HG02588 (cell line): ENCODE measurements around the gene PPP1R3A.

Experiments used
- ATAC-seq: cut with Tn5 transposase; IDR thresholded peaks from one replicate; pipeline ENCODE4 v1.9.1; 2021; ENCODE audit warnings: mild to moderate bottlenecking, moderate library complexity; ENCODE audit not compliant: unreplicated experiment

PPP1R3A gene

DNA sequence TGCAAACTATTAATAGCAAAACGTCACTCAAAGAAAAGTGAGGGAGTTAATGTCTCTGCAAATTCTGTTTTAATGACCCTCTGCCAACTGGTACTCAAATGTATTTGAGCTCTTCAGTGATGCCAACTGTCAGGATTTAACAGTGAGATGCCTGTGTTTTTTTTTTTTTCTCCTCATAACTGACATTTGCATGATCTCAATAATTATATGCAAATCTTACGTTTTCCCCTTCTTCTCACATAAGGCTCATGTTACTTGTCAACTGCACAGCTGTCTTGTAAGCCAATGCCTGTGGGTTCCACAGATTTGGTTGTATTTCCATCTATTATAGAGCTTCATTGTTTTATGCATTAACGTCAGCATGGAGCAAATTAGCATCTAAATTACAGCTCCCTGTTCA is 38.2 kb downstream of the PPP1R3A start:
- no peak for ATAC-seq

DNA sequence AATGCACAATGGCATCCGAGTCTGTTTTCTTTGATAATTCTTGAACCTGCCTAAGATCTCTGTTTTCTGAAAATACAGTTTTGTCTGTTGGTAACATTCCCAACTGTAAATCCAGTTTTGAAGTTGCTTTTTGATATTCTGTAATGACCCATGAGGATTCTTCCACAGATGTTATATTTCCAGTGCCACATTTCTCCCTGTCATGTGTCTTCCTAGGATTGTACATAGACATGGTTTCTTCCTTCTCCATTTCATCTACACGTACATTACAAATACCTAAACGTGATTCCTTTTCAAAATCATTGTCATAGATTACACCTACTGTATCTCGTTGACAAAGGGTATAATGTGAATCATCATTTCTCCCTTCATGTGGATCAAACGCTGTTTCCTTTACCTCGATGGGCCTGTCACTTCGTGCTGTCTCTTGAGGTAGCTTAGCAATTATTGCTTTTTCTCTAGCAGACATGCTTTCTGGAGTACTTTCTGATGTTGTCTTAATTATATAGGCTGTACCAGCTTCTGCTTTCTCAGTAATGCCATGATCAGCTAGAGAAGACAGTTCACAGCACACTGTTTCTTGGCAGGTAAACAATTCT is 40.3 kb downstream of the PPP1R3A start:
- ATAC-seq = no peak

DNA sequence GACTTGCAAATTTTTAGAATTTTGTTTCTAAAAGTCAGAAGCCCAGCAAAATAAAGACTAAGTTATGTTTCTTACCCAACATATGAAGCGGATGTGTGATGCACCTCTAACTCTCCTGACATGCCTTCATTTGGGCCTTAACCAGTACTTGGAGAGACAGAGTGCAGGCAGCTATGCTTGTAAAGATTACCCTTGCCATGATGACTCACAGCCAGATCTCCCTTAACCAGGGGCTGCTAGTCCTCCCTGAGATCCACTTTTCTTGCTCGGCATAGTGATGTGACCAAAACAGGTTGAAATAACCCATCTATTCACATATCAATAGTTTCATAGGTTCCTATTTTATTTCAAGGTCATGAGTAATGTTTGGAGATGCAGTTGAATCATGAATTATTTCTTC is 43.6 kb downstream of the PPP1R3A start:
- no peak for ATAC-seq

DNA sequence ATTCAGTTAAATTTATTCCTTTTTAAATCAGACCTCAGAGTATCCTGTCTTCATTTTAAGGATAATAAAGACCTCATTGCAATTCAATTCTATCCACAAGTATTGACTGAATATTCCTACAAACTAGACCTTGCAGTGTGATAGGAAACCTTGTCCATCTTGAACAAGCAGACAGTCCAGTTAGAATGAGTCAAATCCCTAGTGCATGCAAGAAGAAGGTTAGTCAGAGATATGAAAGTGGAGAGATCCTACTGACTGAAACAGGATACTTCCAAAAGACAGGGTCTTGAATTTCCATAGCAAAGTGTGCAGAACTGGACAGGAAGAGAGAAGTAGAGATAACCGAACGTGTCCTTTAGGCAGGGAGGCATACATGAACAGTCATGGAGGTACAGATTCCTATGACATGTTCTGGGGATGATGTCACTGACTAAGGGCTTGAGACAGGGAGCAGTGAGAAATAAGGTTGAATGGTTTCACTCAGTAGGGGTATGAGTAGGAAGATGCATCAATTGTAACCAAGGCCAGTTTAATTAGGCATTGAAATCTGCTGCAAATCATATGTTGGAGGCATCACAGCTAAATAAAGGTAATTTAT is 45.2 kb downstream of the PPP1R3A start:
- no peak for ATAC-seq

DNA sequence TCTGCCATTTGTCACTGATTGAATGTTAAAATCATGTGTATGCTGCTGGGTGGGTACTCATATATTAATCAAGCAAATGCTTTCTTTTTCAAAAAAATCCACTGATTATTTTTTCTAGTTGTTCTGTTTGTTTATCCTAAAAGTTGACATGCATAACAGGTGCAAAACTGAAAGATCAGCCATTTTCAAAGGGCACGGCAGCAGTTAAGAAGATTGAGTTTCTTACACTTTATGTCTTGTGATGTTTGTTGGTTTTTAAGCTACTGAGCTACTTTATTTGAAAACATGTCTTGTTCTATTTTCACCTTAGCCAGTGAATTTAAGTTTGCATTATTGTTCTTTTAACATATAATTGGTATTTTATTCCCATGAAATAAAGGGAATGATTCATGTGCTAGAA is 45.8 kb downstream of the PPP1R3A start:
- no peak for ATAC-seq

DNA sequence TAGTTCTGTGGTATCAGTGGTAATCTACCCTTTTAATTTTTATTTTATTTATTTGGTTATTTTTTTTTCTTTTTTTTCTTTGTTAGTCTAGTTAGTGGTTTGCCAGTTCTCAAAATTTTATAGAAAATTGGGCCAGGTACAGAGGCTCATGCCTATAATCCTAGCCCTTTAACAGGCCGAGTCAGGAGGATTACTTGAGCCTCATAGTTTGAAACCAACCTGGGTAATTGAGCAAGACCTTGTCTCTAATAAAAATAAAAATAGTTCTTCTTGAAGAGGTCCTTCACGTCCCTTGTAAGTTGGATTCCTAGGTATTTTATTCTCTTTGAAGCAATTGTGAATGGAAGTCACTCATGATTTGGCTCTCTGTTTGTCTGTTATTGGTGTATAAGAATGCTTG is 51.5 kb downstream of the PPP1R3A start:
- no peak for ATAC-seq

DNA sequence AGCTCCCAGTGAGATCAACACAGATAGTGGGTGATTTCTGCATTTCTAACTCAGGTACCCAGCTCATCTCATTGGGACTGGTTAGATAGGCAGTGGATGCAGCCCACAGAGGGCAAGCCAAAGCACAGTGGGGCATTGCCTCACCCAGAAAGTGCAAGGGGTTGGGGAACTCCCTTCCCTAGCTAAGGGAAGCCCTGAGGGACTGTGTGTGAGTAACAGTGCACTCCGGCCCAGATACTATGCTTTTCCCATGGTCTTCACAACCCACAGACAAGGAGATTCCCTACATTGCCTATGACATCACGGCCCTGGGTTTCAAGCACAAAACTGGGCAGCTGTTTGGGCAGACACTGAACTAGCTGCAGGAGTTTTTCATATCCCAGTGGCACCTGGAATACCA is 62.8 kb downstream of the PPP1R3A start:
- no peak for ATAC-seq

DNA sequence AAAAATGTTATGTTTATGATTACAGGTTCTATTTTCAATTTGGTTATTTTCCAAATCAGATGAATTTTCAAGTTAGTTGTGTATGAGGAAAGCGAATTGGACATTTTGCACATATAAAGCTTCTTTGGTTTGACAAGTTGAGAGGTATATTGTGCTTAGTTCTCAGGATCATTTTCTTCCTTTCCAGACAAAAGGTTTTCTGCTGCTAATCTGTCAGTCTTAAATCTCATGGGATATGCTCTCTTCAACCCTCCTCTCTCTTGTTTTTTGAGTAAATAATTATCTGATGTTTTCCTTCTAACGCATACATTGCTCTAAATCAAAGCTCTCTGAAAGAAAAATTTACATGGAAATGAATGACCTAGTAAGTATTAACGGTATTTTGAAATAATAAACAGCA is 77.9 kb downstream of the PPP1R3A start:
- ATAC-seq = no peak

DNA sequence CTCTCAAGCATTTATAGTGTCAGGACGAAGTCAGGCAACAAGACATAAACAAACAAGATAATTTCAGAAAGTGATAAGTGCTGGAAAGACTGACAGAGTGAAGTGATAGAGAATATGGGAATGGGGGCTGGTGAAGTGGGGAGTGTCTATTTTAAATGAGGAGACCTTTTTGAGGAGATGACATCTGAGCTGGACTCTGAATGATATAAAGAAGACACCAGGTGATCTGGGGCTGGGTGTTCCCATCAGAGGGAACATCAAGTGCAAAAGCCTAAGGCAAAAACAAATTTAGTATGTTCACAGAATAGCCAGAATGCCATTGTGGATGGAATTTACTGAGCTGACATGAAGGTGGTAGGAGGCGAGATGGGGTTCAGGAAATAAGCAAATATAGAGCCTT is 83.4 kb downstream of the PPP1R3A start:
- no peak for ATAC-seq

DNA sequence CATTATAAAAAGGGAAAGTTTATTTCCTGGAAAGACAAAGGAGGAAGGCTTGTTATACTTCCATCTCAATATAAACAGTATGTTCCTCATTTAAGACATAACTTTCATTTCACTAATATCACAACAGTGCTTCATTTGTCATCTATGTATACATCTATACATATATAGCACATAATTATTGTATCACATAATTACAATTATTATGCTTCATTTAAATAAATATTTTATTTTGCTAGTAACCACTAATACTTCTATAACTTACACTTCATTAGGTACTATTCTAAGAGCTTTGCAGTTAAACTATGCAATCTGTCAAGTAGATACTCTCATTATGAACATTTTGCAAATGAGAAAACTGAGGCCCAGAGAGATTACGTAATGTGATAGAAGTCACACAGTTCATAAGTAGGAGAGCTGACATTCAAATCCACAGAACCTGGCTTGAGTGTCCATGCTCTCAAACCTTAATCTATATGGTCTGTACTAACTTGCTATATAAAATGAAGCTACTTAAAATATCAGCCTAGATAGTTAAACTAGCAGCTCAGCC is 86.5 kb downstream of the PPP1R3A start:
- ATAC-seq = no peak

DNA sequence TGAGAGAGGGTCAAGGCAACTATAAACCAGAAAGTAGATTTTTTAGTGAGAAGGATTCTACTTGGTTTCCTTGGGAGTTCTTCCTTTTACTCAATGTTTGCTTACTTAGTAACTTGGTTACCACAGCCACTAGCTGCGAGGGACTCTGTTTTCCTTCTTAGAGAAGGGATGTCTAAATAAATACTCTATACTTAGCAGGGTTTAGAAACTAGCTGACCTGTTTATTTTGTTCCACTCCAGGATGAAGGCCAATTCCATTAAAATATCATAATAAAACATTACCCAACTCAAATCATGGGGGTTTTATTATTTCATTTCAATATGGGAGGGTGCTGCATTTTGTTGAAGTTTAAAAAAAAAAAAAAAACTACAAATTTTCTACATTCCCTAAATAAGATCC is 87.3 kb downstream of the PPP1R3A start:
- ATAC-seq = no peak

DNA sequence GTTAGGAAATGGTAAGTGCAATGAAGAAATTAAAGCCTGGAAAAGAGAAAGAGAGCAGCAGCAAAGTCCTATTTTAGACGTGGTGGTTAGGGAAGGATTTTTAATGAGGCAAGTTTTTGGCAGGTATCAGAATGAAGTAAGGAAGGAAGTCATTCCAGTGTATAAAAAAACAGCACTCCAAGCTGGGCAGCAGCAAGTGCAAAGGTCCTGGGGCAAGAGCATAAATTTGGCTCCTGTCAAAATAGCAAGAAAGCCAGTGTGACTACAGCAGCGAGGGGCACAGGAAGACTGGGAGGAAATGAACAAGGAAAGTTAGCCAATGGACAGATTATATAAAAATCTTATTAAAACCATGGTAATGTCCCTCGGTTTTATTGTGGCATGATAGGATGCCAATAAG is 90.2 kb downstream of the PPP1R3A start:
- ATAC-seq = no peak
